Measurements from ENCODE around the gene RCSD1.

DNA sequence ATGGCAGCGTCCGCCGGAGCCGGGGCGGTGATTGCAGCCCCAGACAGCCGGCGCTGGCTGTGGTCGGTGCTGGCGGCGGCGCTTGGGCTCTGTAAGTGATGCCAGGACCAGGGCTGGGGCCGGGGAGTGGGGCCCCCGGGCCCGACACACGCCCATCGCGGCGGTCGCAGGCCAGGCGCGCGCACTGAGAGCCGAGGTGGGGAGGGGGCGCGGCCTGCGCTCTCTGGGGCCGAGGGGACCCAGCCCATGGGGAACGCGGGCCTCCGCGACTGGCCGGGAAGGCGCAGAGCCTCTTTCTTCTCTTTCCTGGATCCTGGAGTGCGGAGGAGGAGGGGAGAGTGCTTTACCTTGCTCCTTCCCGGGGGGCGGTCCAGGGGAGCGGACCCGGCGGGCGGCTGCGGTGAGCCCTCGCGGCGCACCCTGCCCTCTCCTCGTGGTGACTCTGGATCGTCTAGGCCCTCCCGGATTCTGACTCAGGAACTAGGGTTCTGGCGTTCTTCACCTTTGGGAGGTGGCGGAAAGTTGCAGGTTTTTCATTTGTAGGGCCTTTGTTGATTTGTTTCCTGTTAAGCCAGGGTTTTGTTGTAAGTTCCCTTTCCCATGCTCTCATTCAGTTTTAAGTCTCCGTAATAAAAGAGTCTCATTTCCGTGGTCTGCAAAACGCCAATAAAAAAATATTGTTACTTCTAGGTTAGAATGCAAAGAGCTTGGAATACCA is 92.3 kb downstream of the RCSD1 start:
- TF ChIP-seq, protein P1, sequence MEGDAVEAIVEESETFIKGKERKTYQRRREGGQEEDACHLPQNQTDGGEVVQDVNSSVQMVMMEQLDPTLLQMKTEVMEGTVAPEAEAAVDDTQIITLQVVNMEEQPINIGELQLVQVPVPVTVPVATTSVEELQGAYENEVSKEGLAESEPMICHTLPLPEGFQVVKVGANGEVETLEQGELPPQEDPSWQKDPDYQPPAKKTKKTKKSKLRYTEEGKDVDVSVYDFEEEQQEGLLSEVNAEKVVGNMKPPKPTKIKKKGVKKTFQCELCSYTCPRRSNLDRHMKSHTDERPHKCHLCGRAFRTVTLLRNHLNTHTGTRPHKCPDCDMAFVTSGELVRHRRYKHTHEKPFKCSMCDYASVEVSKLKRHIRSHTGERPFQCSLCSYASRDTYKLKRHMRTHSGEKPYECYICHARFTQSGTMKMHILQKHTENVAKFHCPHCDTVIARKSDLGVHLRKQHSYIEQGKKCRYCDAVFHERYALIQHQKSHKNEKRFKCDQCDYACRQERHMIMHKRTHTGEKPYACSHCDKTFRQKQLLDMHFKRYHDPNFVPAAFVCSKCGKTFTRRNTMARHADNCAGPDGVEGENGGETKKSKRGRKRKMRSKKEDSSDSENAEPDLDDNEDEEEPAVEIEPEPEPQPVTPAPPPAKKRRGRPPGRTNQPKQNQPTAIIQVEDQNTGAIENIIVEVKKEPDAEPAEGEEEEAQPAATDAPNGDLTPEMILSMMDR (IDR thresholded peaks at IDR 0.05; ENCODE audit: low read depth, low read length), result no peak
- no peak for TF ChIP-seq EZH2phosphoT487 (IDR thresholded peaks at IDR 0.05; ENCODE audit: low read depth)
